DMS 273 (cell line): ENCODE data around the gene LRRC70.
"Not testable (repeated sequence)": the region's sequence is repeated elsewhere in the genome, so short reads cannot be mapped to it uniquely, and the experiment has no call there.

Source experiments
- DNase-seq: peaks from one replicate; lab custom pipeline; 2025; ENCODE audit not compliant: unreplicated experiment; lab: John Stamatoyannopoulos, UW

Gene LRRC70

GRCh38 chr5:62578540-62578939 is at the start of gene LRRC70:
Gene LRRC70, plus strand, starts transcription at chr5:62578819. Its CDS starts 620 bp downstream, at chr5:62579439.
- DNase-seq: no peak

- DNase-seq: no peak
Observed at GRCh38 chr5:62533597-62533996, 45.0 kb upstream of the LRRC70 start.

- DNase-seq: no peak
Observed at GRCh38 chr5:62534461-62535236, 44.0 kb upstream of the LRRC70 start.

GRCh38 chr5:62536232-62536631 is 42.4 kb upstream of the LRRC70 start:
- no peak for DNase-seq

- no peak for DNase-seq
Observed at GRCh38 chr5:62536783-62537182, 41.8 kb upstream of the LRRC70 start.

GRCh38 chr5:62538017-62538942 is 40.3 kb upstream of the LRRC70 start:
- no peak for DNase-seq

- no peak for DNase-seq
Observed at GRCh38 chr5:62542720-62543119, 35.9 kb upstream of the LRRC70 start.

GRCh38 chr5:62547945-62548630 is 30.5 kb upstream of the LRRC70 start:
- DNase-seq: no peak

GRCh38 chr5:62550103-62550502 is 28.5 kb upstream of the LRRC70 start:
- no peak for DNase-seq

GRCh38 chr5:62555930-62556329 is 22.7 kb upstream of the LRRC70 start:
- no peak for DNase-seq

GRCh38 chr5:62558941-62559340 is 19.7 kb upstream of the LRRC70 start:
- DNase-seq: no peak

- DNase-seq: no peak
Observed at GRCh38 chr5:62560786-62561185, 17.8 kb upstream of the LRRC70 start.

GRCh38 chr5:62561896-62562295 is 16.7 kb upstream of the LRRC70 start:
- no peak for DNase-seq

- DNase-seq: no peak
Observed at GRCh38 chr5:62562867-62563266, 15.8 kb upstream of the LRRC70 start.

- DNase-seq: no peak
Observed at GRCh38 chr5:62564101-62564500, 14.5 kb upstream of the LRRC70 start.

- not testable (repeated sequence) for DNase-seq
Observed at GRCh38 chr5:62565740-62566139, 12.9 kb upstream of the LRRC70 start.

- no peak for DNase-seq
Observed at GRCh38 chr5:62568143-62568542, 10.5 kb upstream of the LRRC70 start.

GRCh38 chr5:62568800-62569432 is 9.7 kb upstream of the LRRC70 start:
- DNase-seq: no peak

GRCh38 chr5:62569470-62569869 is 9.1 kb upstream of the LRRC70 start:
- no peak for DNase-seq

GRCh38 chr5:62572918-62573514 is 5.6 kb upstream of the LRRC70 start:
- DNase-seq: no peak

- DNase-seq: no peak
Observed at GRCh38 chr5:62574599-62574998, 4.0 kb upstream of the LRRC70 start.
